ENCODE measurements around the gene P3R3URF.
"Not testable (repeated sequence)": the region's sequence is repeated elsewhere in the genome, so short reads cannot be mapped to it uniquely, and the experiment has no call there.

Gene P3R3URF

GRCh38 chr1:46176211-46176865, at the start of gene P3R3URF:
P3R3URF (minus strand) TSS chr1:46176488; CDS start chr1:46176471, 17 bp downstream.
- no peak for DNase-seq

GRCh38 chr1:46224966-46225365, 48.7 kb upstream of the P3R3URF start:
- no peak for DNase-seq

GRCh38 chr1:46223472-46223943, 47.2 kb upstream of the P3R3URF start:
- DNase-seq: peak; percentile 51

GRCh38 chr1:46223055-46223454, 46.8 kb upstream of the P3R3URF start:
- not testable (repeated sequence) for DNase-seq

- DNase-seq: no peak
Measured at GRCh38 chr1:46221749-46222148, 45.5 kb upstream of the P3R3URF start.

GRCh38 chr1:46220808-46221207, 44.5 kb upstream of the P3R3URF start:
- no peak for DNase-seq

GRCh38 chr1:46219551-46220520, 43.5 kb upstream of the P3R3URF start:
- DNase-seq: no peak

GRCh38 chr1:46218443-46218842, 42.2 kb upstream of the P3R3URF start:
- DNase-seq: no peak

GRCh38 chr1:46215504-46215903, 39.2 kb upstream of the P3R3URF start:
- no peak for DNase-seq

GRCh38 chr1:46211051-46211450, 34.8 kb upstream of the P3R3URF start:
- no peak for DNase-seq

GRCh38 chr1:46210561-46210960, 34.3 kb upstream of the P3R3URF start:
- DNase-seq: no peak

GRCh38 chr1:46206399-46206798, 30.1 kb upstream of the P3R3URF start:
- no peak for DNase-seq

- no peak for DNase-seq
Measured at GRCh38 chr1:46205791-46206190, 29.5 kb upstream of the P3R3URF start.

GRCh38 chr1:46205141-46205540, 28.9 kb upstream of the P3R3URF start:
- DNase-seq: no peak

- no peak for DNase-seq
Measured at GRCh38 chr1:46204406-46204742, 28.1 kb upstream of the P3R3URF start.

GRCh38 chr1:46203738-46204405, 27.6 kb upstream of the P3R3URF start:
- DNase-seq: no peak

GRCh38 chr1:46199233-46199749, 23.0 kb upstream of the P3R3URF start:
- no peak for DNase-seq

- DNase-seq: peak; percentile 83
Measured at GRCh38 chr1:46197964-46198811, 21.9 kb upstream of the P3R3URF start, which contains the start of gene POMGNT1. POMGNT1 (minus strand) TSS chr1:46198434; CDS start chr1:46197821, 613 bp downstream.

GRCh38 chr1:46197560-46197963, 21.3 kb upstream of the P3R3URF start:
- DNase-seq: no peak

GRCh38 chr1:46196609-46197008, 20.3 kb upstream of the P3R3URF start:
- no peak for DNase-seq

GRCh38 chr1:46194641-46195193, 18.4 kb upstream of the P3R3URF start:
- DNase-seq: no peak
